Hepatocyte (in vitro differentiated cells): ENCODE results near the gene TBC1D28. TPM values are rescaled to one million over a fixed set of nuclear protein-coding genes. Genes with fewer than 3 reads are reported as not detected.
"Not testable (repeated sequence)": the region's sequence is repeated elsewhere in the genome, so short reads cannot be mapped to it uniquely, and the experiment has no call there.

Experiments used
- DNase-seq: peaks from one replicate; pipeline ENCODE4 v3.0.0-alpha.2; 2016; ENCODE audit warnings: low spot score
- H2AFZ ChIP-seq: fragments of 200-600 bp; sonication (generic); 2 replicates; pipeline ENCODE4 v1.6.0; 2016; ENCODE audit warnings: antibody characterized with exemption, mild to moderate bottlenecking
- H3K27ac ChIP-seq: fragments of 200-600 bp; sonication (generic); 2 replicates; pipeline ENCODE4 v1.5.1; 2016; ENCODE audit warnings: mild to moderate bottlenecking
- H3K27me3 ChIP-seq: fragments of 200-600 bp; sonication (generic); 2 replicates; pipeline ENCODE4 v1.6.1; 2016
- H3K36me3 ChIP-seq: fragments of 200-600 bp; sonication (generic); replicated peaks from 2 replicates; pipeline ENCODE4 v1.5.1; 2016; ENCODE audit warnings: low read depth; ENCODE audit not compliant: insufficient read depth
- H3K4me1 ChIP-seq: fragments of 200-600 bp; sonication (generic); 2 replicates; pipeline ENCODE4 v1.5.1; 2016; ENCODE audit warnings: mild to moderate bottlenecking, moderate library complexity; ENCODE audit not compliant: insufficient read depth
- H3K4me2 ChIP-seq: fragments of 200-600 bp; sonication (generic); 2 replicates; pipeline ENCODE4 v1.6.0; 2016
- H3K4me3 ChIP-seq: fragments of 200-600 bp; sonication (generic); 2 replicates; pipeline ENCODE4 v1.5.1; 2016; ENCODE audit warnings: mild to moderate bottlenecking
- H3K79me2 ChIP-seq: fragments of 200-600 bp; sonication (generic); 2 replicates; pipeline ENCODE4 v1.6.0; 2017; ENCODE audit warnings: mild to moderate bottlenecking
- H3K9me2 ChIP-seq: fragments of 200-600 bp; sonication (generic); replicated peaks from 2 replicates; pipeline ENCODE4 v1.6.0; 2017; ENCODE audit warnings: mild to moderate bottlenecking; ENCODE audit not compliant: insufficient read depth
- H3K9me3 ChIP-seq: fragments of 200-600 bp; sonication (generic); 2 replicates; pipeline ENCODE4 v1.5.1; 2016; ENCODE audit warnings: low read depth, mild to moderate bottlenecking
- H4K20me1 ChIP-seq: fragments of 200-600 bp; sonication (generic); 2 replicates; pipeline ENCODE4 v1.6.0; 2016; ENCODE audit warnings: mild to moderate bottlenecking; ENCODE audit not compliant: insufficient read depth, poor library complexity, severe bottlenecking
- WGBS: methylation state at CpG from one replicate; pipeline ENCODE4 v1.1.6; 2016; ENCODE audit warnings: low lambda C conversion rate; ENCODE audit errors: missing lambda C conversion rate; 5-methylcytosine and 5-hydroxymethylcytosine counted together
- polyA plus RNA-seq: library from polyadenylated mRNA; unstranded; fragments of >200 nt; fragmentation: Nextera tagmentation; extraction: Ambion mirVana; gene quantifications from 2 replicates; pipeline ENCODE4 v1.2.1, GENCODE V29; 2016
- total RNA-seq: library from RNA; depleted of rRNA; stranded (reverse); fragments of >200 nt; gene quantifications from 2 replicates; pipeline ENCODE4 v1.2.3, GENCODE V29; 2014

TBC1D28 gene
- total RNA-seq: not detected in 2 replicates
- not detected in 2 replicates for polyA plus RNA-seq

DNA sequence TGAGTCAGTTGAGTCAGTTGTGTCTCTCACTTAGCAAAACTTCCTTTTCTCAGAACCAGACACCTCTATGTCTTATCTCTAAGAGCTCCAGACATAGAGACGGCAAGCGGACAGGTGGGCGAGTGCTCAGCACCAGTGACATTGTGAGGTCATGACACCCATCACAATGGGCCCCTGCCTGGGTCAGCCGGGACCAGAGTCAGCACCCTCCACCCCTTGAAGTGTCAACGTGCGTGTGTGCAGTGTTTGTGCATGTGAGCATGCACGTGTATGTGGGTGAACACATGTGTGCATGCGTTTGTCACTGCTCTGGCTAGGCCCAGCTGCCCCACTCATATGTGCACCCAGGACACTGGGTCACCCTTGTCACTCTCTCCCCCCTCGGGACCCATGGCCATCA is at the start of gene TBC1D28:
Gene TBC1D28, minus strand, starts transcription at position 101 of the 400 bp plus-strand sequence. CDS start 3,039 bp downstream, outside the sequence.
- WGBS: 92% methylated on average over 9 of the region's 9 CpGs

DNA sequence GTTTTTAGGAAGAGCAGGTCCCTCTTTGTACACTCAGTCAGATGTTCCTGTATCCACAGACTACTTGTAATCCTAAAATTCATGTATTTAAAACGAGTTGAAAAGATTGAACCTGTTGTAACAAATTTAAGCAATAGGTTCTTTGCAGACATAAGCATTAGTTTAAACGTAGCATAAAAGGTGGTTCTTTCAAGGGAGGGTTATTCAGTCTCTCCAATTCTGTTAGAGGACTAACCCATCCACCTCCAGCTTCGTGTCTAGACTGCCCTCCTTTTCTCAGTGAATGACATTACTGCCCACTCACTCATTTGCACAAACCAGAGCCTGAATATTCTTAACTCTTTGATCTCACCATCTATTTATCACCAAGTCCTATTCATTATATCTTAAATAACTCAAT is 38.5 kb upstream of the TBC1D28 start:
- Histone ChIP-seq H3K27ac (peak overlapping the region; percentile 27), H2AFZ (peak overlapping the region; percentile 84), H3K4me2 (peak overlapping the region; percentile 71)
- not testable (repeated sequence) for H3K4me3 ChIP-seq, DNase-seq, H3K27me3 ChIP-seq, H3K36me3 ChIP-seq, H3K79me2 ChIP-seq, H3K9me2 ChIP-seq, H4K20me1 ChIP-seq, H3K9me3 ChIP-seq, H3K4me1 ChIP-seq
- 3% methylated on average over 3 of the region's 3 CpGs for WGBS

More for the DNA sequence above, at the start of gene TBC1D28:
- not testable (repeated sequence) for H3K9me2 ChIP-seq, H4K20me1 ChIP-seq, H3K79me2 ChIP-seq, H3K27me3 ChIP-seq, H3K9me3 ChIP-seq, H3K36me3 ChIP-seq, H3K4me3 ChIP-seq, H2AFZ ChIP-seq, DNase-seq, H3K27ac ChIP-seq, H3K4me1 ChIP-seq, H3K4me2 ChIP-seq

DNA sequence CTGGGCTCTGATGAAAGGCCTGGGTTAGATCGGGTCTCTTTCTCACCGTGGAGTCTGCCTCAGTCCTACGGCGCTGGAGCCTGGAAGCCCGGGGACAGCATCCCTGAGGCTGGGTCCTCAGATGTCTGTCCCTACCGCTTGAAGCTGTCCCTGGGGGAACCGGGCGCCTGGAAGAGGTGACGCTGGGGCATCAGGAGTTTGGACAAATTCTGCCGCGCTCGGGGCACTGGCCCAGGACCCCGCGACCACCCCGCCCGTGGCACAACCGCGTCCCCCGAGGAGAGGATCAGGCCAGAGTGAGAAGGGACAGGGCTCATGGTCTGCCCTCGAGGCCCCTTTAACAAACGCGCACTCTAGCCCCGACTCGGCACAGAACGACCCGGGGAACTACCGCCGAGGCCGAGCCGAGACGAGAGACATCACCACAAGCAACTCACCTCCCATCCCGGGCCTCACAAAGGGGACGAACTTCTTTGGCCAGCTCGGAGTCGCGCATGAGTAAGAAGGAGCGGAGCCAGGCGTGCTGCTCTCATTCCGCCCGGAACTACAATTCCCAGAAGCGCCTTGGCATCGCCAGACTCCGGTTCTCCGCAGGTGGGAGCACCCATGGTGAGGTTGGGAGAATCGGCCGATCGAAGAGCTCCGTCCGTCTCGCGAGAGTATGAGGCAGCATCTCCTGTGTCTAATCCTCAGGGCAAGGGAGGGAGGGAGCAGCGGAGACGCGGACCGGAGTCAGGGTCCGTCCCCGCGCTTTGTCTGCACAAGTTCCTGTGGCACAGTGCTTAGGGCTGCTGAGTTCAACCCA is 37.8 kb upstream of the TBC1D28 start, which contains the start of gene FOXO3B:
Gene FOXO3B, minus strand, starts transcription at position 548 of the 805 bp plus-strand sequence. CDS start 663 bp downstream, outside the sequence.
- not testable (repeated sequence) for H3K9me3 ChIP-seq, H3K36me3 ChIP-seq, H3K9me2 ChIP-seq, H3K4me1 ChIP-seq, H4K20me1 ChIP-seq, H3K27me3 ChIP-seq, H3K79me2 ChIP-seq
- WGBS: 0% methylated on average over 12 of the region's 58 CpGs
- Histone ChIP-seq H2AFZ (peak within 1 kb of the TSS; percentile 84), H3K27ac (peak within 1 kb of the TSS; percentile 65), H3K4me2 (peak within 1 kb of the TSS; percentile 71), H3K4me3 (peak within 1 kb of the TSS; percentile 33)
- DNase-seq: peak; percentile 91

DNA sequence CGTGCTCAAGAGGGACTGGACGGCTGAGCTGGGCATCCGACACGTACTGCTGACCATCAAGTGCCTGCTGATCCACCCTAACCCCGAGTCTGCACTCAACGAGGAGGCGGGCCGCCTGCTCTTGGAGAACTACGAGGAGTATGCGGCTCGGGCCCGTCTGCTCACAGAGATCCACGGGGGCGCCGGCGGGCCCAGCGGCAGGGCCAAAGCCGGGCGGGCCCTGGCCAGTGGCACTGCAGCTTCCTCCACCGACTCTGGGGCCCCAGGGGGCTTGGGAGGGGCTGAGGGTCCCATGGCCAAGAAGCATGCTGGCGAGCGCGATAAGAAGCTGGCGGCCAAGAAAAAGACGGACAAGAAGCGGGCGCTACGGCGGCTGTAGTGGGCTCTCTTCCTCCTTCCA is 33.2 kb upstream of the TBC1D28 start:
- DNase-seq, H3K9me3 ChIP-seq, H3K36me3 ChIP-seq, H3K4me1 ChIP-seq, H3K27ac ChIP-seq, H3K27me3 ChIP-seq, H4K20me1 ChIP-seq, H3K4me3 ChIP-seq, H2AFZ ChIP-seq, H3K4me2 ChIP-seq, H3K9me2 ChIP-seq, H3K79me2 ChIP-seq: not testable (repeated sequence)
- WGBS: 98% methylated on average over 25 of the region's 29 CpGs

DNA sequence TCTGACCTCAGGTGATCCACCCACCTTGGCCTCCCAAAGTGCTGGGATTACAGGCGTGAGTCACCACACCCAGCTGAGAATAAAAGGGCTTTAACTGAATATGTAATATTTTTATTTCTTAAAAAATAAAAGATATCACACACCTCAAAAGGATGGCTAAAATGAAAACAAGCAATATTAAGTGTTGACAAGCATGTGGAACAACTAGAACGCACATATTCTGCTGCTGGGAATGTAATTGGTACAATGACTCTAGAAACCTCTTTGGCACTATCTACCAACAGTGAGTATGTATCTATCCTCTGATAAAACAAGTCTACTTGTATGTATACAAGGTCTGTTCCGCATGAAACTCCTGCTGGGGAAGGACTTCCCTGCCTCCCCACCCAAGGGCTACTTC is 32.7 kb upstream of the TBC1D28 start:
- WGBS: 100% methylated on average over 3 of the region's 3 CpGs
- not testable (repeated sequence) for H3K4me2 ChIP-seq, H3K27ac ChIP-seq, H3K9me2 ChIP-seq, H2AFZ ChIP-seq, H3K9me3 ChIP-seq, H3K4me3 ChIP-seq, DNase-seq, H3K27me3 ChIP-seq, H3K36me3 ChIP-seq, H3K4me1 ChIP-seq, H3K79me2 ChIP-seq, H4K20me1 ChIP-seq

DNA sequence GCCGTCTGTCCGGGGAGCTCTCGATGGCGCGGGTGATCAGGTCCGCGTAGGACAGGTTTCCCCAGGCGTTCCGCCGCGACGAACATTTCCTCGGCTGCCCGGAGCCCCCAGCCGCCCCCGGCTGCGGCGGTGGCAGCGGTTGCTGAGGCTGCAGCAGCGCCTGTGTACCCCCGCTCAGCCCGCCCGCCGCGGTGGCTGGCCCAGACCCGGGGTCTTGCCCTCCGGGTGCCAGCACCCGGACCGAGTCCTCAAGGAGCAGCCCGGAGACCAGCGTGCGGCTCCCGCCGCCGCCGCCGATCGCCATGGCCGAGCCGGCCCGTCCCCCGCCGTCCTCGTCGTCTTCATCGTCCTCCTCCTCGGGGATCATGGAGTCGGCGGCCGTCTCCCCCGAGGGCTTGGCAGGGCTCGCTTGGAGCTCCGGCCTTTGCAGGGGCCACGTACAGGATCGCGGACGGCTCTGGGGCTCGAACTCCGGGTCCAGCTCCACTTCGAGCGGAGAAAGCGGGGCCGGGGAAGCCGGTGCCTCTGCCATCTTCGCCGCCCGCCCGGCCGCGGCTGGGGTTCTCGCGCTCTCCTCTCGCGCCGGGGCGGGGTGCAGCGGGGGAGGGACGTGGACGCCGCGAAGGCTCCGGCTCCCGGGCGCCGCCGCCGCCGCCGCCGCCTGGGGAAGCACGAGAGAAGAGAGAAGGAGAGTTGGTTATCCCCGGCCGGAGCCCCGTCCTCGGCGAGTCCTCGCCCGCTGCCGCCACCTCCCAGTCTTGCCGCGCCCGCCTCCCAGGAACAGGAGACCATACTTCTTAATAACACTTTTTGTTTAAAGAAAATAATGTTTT is 28.4 kb upstream of the TBC1D28 start:
- not testable (repeated sequence) for H2AFZ ChIP-seq, H4K20me1 ChIP-seq, H3K4me2 ChIP-seq, DNase-seq, H3K36me3 ChIP-seq, H3K4me1 ChIP-seq, H3K27ac ChIP-seq, H3K4me3 ChIP-seq, H3K9me3 ChIP-seq, H3K9me2 ChIP-seq, H3K79me2 ChIP-seq, H3K27me3 ChIP-seq
- 99% methylated on average over 28 of the region's 102 CpGs for whole genome bisulfite sequencing

DNA sequence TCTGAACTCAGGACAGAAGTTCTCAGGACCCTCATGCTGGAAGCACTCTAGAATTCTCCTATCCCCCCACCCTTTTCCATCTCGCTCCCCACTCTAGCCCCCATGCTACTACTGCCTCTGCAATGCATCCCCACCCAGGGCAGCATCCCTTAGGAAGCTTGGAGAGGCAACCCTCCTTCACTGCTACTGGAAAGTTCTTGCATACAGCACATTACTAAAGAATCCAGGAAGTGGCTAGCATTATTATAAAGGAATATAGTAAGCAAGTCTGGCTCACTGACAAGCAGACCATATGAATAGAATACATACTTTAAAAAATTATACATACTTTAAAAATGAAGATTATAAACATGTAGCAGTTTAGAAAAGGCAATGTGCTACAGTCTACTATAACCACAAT is 24.4 kb upstream of the TBC1D28 start:
- WGBS: 94% methylated on average over 1 of the region's 1 CpG
- H3K27me3 ChIP-seq, H3K79me2 ChIP-seq, H3K4me2 ChIP-seq, H3K27ac ChIP-seq, H4K20me1 ChIP-seq, DNase-seq, H3K4me3 ChIP-seq, H3K4me1 ChIP-seq, H3K9me3 ChIP-seq, H3K36me3 ChIP-seq, H3K9me2 ChIP-seq, H2AFZ ChIP-seq: not testable (repeated sequence)

DNA sequence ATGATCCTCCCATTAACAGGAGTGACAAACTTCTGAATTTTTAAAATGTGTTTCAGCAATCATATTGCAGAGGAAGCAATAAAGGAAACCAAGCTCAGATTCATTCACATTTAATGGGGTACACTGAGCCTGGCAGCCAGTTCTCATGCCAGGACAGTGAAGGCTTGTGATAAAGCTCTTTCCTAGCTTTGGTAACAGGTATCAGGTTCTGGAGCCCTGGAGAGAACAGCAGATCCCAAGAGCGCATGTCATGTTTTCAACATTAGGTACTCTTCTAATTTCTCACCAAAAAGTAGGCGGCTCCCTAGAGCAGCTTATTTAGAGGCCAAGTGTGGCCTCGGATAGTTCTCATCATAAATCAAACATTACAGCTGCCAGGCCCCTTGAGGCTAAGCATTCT is 23.3 kb upstream of the TBC1D28 start:
- not testable (repeated sequence) for H3K27ac ChIP-seq, DNase-seq, H2AFZ ChIP-seq, H3K4me2 ChIP-seq, H3K4me1 ChIP-seq, H3K9me3 ChIP-seq, H3K9me2 ChIP-seq, H4K20me1 ChIP-seq, H3K4me3 ChIP-seq, H3K27me3 ChIP-seq, H3K79me2 ChIP-seq, H3K36me3 ChIP-seq
- 98% methylated on average over 3 of the region's 3 CpGs for WGBS
